GM18907 (cell line): ENCODE measurements around the gene TLN1.

Source experiments
- ATAC-seq: cut with Tn5 transposase; IDR thresholded peaks from one replicate; pipeline ENCODE4 v1.9.1; 2021; ENCODE audit warnings: mild to moderate bottlenecking, moderate library complexity; ENCODE audit not compliant: unreplicated experiment

The TLN1 gene, protein sequence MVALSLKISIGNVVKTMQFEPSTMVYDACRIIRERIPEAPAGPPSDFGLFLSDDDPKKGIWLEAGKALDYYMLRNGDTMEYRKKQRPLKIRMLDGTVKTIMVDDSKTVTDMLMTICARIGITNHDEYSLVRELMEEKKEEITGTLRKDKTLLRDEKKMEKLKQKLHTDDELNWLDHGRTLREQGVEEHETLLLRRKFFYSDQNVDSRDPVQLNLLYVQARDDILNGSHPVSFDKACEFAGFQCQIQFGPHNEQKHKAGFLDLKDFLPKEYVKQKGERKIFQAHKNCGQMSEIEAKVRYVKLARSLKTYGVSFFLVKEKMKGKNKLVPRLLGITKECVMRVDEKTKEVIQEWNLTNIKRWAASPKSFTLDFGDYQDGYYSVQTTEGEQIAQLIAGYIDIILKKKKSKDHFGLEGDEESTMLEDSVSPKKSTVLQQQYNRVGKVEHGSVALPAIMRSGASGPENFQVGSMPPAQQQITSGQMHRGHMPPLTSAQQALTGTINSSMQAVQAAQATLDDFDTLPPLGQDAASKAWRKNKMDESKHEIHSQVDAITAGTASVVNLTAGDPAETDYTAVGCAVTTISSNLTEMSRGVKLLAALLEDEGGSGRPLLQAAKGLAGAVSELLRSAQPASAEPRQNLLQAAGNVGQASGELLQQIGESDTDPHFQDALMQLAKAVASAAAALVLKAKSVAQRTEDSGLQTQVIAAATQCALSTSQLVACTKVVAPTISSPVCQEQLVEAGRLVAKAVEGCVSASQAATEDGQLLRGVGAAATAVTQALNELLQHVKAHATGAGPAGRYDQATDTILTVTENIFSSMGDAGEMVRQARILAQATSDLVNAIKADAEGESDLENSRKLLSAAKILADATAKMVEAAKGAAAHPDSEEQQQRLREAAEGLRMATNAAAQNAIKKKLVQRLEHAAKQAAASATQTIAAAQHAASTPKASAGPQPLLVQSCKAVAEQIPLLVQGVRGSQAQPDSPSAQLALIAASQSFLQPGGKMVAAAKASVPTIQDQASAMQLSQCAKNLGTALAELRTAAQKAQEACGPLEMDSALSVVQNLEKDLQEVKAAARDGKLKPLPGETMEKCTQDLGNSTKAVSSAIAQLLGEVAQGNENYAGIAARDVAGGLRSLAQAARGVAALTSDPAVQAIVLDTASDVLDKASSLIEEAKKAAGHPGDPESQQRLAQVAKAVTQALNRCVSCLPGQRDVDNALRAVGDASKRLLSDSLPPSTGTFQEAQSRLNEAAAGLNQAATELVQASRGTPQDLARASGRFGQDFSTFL (N-terminal part only)

DNA sequence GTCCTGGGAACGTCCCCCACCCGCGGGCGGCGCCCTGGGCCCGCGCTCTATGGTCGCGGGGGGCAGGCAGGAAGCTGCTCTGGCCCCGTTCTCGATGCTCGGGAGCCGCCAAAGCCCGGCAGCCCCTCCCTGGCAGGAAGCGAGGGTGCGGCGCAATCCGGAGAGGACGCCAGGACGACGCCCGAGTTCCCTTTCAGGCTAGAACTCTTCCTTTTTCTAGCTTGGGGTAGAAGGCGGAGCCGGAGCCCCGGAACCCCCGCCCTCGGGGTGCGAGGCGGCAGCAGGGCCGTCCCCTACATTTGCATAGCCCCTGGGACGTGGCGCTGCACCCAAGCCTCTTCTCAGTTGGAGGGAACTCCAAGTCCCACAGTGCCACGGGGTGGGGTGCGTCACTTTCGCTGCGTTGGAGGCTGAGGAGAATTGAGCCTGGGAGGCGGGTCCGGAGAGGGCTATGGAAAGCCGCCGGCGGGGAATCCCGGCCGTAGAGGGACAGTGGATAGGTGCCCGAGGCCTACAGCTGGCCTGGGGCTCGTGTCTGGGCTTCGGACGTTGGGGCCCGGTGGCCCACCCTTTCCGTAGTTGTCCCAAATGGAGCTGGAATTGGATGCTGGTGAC is at the start of gene TLN1, which contains the start of gene CREB3:
Gene TLN1 (minus strand): TSS at position 11 of the 615 bp plus-strand sequence. CDS start 6,501 bp downstream, outside the sequence.
Gene CREB3 (plus strand): TSS at position 482 of the 615 bp plus-strand sequence. CDS start 107 bp downstream, at position 589.
- peak; percentile 81 for ATAC-seq

DNA sequence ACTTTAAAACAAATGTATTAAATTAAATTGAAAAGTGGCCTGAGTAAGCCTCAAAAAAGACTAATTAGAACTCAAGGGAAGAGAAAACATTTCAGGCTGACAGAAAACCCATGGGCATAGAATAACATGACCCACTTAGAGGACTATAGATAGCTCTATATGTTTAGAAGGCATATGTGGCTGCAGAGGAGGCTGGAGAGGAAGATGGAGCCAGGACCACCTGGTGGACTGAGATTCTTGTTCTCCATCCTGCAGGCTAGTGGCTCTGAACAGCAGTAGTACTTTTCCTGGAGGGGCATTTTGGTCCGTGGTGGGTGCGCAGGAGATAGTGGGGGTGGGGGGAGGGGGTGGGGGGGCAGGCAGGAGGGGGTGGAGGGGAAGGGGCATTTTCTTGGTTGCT is 49.1 kb upstream of the TLN1 start:
- ATAC-seq: no peak

DNA sequence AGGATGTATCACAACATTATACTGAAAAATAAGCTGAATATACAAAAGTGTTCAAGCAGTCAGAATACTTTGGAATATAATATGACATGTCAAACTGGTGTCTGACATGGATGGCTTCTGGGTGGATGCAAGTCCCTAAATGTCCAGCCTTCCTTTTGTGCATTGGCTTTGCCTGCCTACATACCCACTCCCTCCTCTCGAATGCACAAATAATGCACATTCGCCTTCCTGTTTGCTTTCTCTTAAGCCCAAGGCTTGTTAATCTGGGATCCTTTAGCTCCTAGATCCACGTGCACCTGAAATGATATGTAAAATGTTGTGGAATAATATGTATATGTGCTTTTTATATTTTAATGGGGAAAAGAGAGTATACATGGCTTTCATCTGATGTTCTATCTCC is 46.5 kb upstream of the TLN1 start:
- ATAC-seq: no peak

DNA sequence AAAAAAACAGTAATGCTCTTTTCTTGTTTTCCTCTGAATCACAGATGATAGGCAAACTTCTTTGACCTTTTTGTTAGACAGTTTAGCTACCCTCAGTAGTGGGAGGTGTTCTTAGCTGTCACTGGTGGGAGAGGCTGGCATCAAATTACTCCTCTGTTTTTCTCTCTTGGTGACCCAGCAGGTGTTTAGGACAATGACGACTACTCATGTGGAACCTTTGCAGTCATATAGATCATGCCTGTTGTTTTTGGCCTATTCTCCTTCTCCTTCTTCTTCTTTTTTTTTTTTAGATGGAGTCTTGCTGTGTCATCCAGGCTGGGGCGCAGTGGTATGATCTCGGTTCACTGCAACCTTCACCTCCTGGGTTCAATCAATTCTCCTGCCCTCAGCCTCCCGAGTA is 44.0 kb upstream of the TLN1 start:
- ATAC-seq: no peak

DNA sequence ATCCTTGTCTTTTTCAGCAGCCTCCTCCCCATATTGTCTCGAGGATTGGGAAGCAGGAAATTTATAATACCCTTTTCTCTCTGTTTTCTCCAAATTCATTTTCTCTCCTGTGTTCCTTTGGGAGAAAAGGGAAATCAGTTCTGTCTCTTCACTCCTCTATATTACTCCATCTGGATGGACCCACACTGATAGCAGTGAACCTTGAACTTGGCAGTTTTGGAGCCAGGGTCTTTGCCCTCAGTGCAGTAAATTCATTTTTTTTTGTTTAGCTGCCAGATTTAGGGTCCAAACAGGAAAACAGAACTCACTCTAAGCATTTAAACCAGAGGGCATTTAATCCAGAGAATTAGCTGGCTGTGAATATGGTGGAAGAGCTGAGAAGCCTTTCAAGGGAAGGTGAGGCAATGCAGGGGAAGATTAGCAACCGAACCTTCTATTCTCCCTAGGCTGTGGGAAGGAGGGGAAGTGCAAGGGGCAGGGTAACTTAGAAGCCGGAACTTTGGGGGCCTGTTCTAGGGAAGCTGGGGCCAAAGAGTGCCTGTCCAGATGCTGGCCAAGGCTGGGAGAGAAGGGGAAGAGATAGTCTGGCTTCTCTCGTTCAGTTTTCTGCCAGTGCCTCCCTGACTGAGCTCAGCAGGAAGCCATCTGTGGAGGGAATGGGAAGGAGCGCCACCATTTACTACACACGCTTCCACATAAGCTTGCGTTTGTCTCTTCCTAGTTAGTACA is 43.1 kb upstream of the TLN1 start:
- no peak for ATAC-seq

DNA sequence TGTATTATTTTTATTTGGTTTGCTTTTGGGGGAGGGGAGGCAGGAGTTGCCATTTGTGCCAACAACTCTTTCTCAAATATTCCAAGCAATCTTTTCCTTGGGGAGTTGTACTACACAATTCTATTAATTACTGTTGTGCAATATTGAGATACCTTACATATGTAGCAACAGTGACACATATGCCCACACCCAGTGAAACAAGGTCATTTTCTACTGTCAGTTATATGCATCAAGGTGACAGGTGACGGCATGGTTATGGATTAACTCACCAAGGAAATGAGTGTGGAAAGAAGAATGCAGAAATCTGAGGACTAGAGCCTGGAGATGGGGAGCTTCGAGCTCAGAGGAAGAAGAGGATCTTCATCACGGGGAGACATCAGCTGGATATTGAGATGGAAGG is 39.9 kb upstream of the TLN1 start:
- ATAC-seq: no peak

DNA sequence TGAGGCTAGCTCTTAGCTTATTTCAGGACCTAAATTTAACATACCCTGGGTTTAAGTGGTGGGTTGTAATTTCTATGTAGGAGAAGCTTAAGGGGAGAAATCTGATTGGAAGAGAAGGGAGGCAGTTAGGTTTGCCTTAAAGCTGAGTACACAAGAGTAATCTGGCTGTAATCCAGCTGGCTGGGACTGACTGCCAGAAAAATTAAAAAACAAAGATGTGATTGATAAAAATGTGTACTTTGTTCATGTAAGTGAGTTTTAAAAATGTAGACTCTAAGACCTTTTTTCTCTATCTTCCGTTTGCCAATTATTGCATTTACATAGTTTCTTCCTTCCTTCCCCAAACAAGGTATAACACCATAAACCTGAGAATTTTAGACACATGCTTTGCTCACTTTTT is 39.5 kb upstream of the TLN1 start:
- ATAC-seq: no peak

DNA sequence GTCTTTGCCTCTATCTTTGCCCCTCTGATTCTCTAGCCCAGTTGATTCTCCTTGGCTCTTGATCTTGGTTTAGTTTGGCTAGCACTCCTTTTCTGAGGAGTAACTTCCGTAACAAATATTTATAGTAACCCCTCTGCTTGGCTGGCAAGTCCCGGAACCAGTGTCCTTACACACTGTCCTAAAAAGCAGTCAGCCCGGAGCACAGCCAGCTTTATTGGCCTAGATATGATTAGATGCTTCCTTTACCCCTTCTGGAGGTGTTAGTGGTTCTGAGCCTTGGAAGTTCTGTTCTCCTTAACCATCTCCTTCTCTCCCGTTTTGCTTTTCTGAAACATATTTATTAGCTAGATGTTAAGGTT is 39.1 kb upstream of the TLN1 start:
- no peak for ATAC-seq

DNA sequence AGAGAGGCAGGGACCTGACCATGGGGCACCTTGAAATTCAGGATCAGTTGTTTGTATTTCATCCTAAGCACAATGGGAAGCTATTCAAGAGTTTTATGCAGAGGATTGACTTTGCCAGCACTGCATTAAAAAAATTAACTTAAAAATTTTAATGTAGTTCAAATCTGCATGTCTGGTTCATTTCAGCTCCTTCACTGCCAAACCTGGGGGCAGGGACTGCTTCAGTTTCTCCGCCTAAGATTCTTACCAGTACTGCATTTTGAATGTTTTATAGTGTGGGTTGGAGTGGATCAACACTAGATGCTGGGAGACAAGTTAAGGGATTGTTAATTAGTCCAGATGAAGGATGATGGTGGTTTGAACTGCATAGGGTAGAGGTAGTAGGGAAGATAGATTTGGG is 37.8 kb upstream of the TLN1 start:
- ATAC-seq: no peak

DNA sequence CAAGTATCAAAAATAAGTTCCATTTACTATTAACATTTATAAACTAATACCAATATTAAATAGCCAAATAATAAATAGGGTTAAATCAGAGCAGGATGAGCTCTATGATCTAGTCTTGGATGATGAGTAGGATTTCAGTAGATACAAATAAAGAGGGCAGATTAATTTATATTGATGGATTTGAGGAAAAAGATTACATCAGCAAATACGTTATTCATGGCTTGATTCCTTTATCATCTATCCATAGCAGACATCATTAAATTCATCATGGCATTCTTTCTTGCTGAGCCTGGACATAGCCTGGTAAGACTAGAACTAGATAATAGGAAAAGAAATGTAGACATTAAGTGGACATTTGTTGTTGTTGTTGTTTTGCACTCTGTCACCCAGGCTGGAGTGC is 35.5 kb upstream of the TLN1 start:
- no peak for ATAC-seq

DNA sequence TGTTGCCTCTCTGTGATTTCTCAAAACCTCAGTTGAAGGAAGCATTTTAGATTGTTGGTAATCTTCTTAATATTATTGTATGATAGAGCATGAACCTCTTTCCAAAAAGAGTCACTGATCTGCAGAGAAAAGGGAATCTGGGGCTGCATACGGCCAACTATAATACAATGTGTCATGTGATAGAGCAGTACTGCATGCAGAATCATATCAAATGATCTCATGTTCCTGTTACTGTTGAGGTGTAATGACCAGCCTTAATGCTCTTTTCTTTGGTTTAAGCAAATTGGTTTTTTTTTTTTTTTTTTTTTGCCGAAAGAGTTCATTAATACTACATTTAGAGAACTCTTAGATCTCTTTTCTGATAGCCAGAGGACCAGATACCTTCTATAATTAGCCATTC is 35.0 kb upstream of the TLN1 start:
- no peak for ATAC-seq

DNA sequence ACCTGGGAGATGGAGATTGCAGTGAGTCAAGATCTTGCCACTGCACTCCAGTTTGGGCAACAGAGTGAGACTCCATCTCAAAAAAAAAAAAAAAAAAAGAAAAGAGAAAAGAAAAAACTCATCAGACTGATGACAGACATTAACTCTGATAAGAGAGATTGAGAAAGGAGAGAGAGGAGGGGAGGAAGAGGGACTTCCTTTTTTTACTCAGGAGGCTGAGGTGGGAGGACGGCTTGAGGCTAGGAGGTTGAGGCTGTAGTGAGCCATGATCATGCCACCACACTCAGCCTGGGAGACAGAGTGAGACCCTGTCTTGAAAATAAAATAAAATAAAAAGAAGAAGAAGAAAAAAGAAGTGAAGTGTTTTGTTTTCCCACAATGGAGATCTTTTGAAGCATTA is 31.8 kb upstream of the TLN1 start:
- ATAC-seq: no peak

DNA sequence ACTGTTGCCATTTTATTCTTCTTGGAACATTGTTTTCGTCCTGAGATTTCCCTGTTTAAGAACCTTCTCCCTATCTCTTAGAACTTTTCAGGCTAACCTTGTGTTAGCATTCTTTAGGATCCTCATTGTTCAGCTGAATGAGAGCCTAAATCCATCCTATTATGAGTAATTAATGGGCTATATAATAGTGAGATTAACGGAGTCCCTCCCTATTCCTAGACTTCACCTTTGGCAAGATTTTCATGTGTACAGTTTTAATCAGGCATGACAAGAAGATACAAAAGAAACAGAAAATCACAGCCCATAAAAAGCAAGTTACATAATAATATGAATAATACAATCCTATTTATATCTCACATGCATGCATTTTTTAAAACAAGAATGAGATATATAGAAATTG is 31.2 kb upstream of the TLN1 start:
- no peak for ATAC-seq

DNA sequence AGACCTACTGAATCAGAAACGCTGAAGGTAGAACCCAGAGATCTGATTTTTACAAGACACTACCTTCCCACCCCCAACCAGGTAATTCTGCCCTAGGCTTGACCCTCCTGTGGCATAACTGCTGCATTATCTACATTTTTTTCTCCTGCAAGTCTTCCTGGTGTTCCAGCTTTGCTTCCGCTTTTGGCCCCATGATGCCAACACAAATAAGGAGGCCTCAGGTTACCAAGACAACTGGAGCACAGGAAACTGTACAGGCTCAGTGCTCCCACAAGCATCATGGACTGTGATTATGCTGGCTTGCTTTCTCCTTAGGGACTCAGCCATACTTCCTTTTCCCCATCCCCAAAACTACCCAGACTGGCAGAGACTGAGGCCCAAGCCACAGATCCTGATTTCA is 28.7 kb upstream of the TLN1 start:
- no peak for ATAC-seq

DNA sequence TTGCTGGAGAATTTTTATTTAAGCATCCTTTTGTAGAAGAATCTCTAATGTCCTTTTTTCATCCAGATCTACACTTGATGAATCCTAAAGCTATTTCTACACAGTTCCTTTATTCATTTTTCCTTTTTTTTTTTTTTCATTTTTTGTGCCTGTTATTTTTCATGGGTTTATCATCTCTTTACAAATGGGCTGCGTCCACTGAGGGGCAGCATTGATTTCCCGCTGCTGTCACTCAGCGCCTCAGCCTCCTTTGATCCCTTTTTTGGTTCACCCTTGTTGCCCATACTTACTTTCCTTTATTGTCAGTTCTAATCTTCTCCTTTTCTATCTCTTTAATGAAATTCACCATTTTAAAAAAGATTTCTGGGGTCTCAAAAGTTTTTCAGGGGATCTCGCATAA is 27.8 kb upstream of the TLN1 start:
- no peak for ATAC-seq

DNA sequence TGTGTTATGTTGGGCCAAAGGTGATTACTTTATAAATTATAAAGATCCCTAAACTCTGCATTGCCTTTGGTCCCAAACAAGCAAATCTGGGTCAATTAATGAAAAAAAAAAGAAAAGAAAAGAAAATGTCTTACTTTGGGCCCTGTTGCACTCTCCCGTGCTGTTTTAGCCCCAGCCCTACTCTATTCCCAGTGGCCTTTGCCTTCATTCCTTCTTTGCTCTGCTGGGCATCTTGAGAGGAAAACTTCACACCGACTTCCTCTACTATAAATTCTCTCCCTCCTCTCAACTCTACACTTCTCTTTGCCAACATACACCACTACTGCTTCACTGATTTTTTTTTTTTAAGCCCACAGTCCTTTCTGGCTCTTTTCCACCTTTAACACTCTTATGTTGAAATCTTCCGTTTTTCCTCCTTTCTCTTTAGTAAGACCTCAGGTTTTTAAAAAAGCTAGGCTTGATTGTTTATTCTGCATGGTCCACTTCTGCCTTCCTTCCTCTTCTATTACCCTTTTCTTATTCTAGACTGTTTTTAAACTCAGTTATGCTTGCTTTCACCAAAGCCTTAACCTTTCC is 26.6 kb upstream of the TLN1 start:
- no peak for ATAC-seq

DNA sequence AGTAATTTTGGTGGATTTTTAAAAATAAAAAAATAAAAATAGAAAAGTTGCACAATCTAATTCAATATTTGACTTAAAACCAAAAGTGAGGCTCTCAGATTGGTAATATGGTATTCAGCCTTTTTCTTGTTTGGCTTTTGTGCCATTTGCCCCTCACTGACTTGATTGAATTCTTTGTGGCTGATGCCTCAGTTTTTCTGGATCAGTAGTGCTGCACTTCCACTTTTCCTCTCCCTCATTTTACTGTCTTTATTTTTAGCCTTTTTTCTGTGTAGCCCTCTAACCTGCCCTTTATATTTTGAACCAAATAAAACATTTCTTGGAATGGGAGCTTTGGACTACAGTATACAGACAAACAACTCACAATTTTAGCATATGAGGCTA is 25.9 kb upstream of the TLN1 start:
- ATAC-seq: no peak

DNA sequence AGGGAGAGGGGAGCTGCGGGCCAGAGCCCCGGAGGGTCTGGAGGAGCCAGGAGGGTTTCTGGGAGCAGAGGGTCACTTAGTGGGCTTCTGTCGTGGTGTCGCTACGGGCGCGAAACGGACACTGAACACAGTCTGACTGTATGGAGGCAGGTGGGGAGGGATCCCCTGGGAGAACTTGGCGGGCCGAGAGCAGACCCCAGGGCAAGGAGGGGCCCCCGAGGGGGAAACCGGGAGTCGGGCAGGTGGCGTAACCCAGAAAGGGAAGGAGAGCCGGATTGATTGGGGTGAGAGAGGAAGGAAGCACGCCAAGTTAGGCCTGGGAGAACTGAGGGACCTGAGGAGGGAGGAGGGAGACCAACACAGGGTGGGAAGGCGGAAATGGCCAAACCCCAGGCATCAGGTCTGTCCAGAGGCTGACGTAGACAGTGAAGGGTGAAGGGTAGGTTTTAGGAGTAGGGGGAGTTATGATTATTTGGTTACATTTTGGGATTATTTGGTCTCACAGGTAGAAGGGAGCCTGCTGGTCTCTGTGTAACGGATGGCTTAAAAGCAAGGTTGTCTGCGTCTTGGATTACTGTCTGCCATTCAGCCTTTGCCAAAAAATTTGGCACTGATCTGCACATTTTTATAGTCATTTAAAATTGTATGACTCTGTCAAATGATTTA is 25.4 kb upstream of the TLN1 start:
- ATAC-seq: peak; percentile 45
